Measurements from ENCODE around the gene ZCCHC4.
"Not testable (repeated sequence)": the region's sequence is repeated elsewhere in the genome, so short reads cannot be mapped to it uniquely, and the experiment has no call there.

ZCCHC4 gene

GRCh38 chr4:25368315-25368714 lies 55.7 kb downstream of the ZCCHC4 start:
- H3K4me3 ChIP-seq (ENCODE audit: low read depth, low read length): no peak overlapping the region
- TF ChIP-seq, protein P1, sequence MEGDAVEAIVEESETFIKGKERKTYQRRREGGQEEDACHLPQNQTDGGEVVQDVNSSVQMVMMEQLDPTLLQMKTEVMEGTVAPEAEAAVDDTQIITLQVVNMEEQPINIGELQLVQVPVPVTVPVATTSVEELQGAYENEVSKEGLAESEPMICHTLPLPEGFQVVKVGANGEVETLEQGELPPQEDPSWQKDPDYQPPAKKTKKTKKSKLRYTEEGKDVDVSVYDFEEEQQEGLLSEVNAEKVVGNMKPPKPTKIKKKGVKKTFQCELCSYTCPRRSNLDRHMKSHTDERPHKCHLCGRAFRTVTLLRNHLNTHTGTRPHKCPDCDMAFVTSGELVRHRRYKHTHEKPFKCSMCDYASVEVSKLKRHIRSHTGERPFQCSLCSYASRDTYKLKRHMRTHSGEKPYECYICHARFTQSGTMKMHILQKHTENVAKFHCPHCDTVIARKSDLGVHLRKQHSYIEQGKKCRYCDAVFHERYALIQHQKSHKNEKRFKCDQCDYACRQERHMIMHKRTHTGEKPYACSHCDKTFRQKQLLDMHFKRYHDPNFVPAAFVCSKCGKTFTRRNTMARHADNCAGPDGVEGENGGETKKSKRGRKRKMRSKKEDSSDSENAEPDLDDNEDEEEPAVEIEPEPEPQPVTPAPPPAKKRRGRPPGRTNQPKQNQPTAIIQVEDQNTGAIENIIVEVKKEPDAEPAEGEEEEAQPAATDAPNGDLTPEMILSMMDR (IDR thresholded peaks at IDR 0.05; ENCODE audit: low read depth, low read length): no peak
- in situ Hi-C loops (cut with HindIII; ENCODE audit: low sequenced_read_pairs): no loop called here
- DNase-seq (ENCODE audit: low read depth, low spot score): no peak

DNA sequence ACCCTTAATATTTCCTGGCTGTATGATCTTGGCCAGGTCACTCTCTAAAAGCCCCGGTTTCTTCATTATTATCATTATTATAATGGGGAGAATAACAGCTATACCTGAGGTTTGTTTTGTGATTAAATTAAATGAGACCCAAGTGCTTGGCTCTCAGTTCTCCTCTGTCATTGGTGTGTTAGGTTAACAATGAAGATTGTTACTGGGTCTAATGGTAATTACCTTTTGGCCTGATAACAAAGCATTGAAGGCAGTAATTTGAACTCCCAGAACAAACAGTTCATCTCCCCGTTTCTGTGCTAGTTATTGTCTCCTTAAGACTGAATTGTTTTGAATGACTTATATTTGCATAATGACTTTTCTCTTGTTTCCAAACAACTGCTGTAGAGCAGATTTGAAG lies 57.7 kb downstream of the ZCCHC4 start:
- DNase-seq (ENCODE audit: low read depth, low spot score): no peak
- no peak overlapping the region for H3K4me3 ChIP-seq (ENCODE audit: low read depth, low read length)
- in situ Hi-C loops (cut with HindIII; ENCODE audit: low sequenced_read_pairs): no loop called here
- TF ChIP-seq, protein P1 (IDR thresholded peaks at IDR 0.05; ENCODE audit: low read depth, low read length): no peak

DNA sequence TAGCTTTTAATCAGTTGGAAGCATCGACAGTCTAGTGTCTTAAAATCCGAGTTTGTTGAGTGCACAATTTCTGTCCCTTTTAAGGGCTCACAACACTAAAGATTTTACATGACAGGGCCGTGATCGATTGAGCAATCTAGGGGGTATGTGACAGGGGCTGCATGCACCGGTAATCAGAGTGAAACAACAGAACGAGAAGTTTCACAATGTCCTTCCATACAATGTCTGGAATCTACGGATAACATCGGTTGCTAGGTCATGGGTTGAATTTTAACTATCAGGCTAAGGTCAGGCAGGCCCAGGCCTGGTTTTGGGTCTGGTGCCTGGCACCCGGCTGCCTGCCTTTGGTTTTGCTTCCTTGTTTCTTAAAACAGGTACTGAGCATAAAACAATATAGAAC lies 60.0 kb downstream of the ZCCHC4 start:
- DNase-seq (ENCODE audit: low read depth, low spot score); in situ Hi-C loops (cut with HindIII; ENCODE audit: low sequenced_read_pairs); H3K4me3 ChIP-seq (ENCODE audit: low read depth, low read length): not testable (repeated sequence)

DNA sequence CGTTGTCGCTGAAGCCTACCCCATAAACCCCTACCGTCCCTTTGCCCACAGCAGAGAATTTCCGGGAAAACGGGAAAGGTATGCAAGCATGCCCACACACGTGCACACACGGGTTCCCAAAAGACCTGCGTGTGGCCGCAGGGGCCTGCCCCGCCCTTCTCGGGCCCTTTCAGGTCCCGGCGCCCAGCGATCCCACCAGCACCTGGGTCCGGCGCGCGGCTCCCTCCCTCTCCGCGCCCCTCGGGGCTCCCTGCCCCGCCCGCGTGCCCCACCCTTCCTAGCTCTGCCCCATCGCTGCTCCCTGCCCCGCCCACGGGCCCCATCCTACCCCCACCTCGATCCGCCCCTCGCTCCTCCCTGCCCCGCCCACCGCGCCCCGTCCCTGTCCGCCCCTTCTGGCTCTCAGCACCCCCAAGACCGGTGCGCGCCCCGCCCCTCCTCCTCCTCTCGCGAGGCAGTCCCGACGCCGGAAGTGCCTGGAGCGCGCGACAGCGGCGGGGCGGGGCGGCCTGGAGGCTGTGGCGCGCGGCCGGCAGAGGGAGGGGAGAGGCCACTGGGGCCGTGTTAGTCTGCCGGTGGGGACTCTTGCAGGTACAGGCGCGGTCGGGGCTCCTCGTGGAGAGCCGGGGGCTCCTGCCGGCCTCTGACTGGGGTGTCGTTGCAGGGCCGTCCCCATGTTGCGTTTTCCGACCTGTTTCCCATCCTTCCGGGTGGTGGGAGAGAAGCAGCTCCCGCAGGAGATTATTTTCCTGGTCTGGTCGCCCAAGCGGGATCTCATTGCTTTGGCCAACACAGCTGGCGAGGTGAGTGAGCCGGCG lies 64.4 kb downstream of the ZCCHC4 start, which contains the start of gene ANAPC4:
Gene ANAPC4, plus strand, starts transcription at position 510 of the 818 bp plus-strand sequence. Its CDS starts 165 bp downstream, at position 675.
- TF ChIP-seq, protein P1 (IDR thresholded peaks at IDR 0.05; ENCODE audit: low read depth, low read length): no peak
- DNase-seq (ENCODE audit: low read depth, low spot score): peak; percentile 95
- in situ Hi-C loops (cut with HindIII; ENCODE audit: low sequenced_read_pairs): no loop called here
- peak within 1 kb of the TSS; percentile 95 for H3K4me3 ChIP-seq (ENCODE audit: low read depth, low read length)

GRCh38 chr4:25377572-25378436 lies 65.2 kb downstream of the ZCCHC4 start:
- DNase-seq (ENCODE audit: low read depth, low spot score): peak; percentile 15
- H3K4me3 ChIP-seq (ENCODE audit: low read depth, low read length): peak overlapping the region; percentile 95
- in situ Hi-C loops (cut with HindIII; ENCODE audit: low sequenced_read_pairs): no loop called here
- TF ChIP-seq, protein P1 (IDR thresholded peaks at IDR 0.05; ENCODE audit: low read depth, low read length): no peak

DNA sequence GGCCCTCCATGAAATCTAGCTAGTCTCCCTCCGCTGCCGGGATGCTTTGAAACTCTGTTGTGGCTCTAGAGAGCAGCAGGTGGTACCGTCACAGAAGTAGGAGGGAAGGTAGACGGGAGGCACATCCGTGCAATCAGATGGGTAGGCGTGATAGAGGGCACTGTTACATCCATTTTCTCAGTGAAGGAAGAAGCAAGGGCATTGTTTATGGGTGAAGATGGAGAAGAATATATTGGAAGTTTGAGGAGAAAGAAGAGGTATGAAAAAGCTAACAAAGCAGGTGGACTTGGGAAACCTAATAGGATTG lies 65.8 kb downstream of the ZCCHC4 start:
- TF ChIP-seq, protein P1 (IDR thresholded peaks at IDR 0.05; ENCODE audit: low read depth, low read length): no peak
- no peak for DNase-seq (ENCODE audit: low read depth, low spot score)
- in situ Hi-C loops (cut with HindIII; ENCODE audit: low sequenced_read_pairs): no loop called here
- peak overlapping the region; percentile 95 for H3K4me3 ChIP-seq (ENCODE audit: low read depth, low read length)

- no peak for DNase-seq (ENCODE audit: low read depth, low spot score)
- H3K4me3 ChIP-seq (ENCODE audit: low read depth, low read length): no peak overlapping the region
- in situ Hi-C loops (cut with HindIII; ENCODE audit: low sequenced_read_pairs): no loop called here
- TF ChIP-seq, protein P1 (IDR thresholded peaks at IDR 0.05; ENCODE audit: low read depth, low read length): no peak
These were observed 67.0 kb downstream of the ZCCHC4 start for GRCh38 chr4:25379591-25379990.
